ENCODE results near the gene CYGB. TPM values are rescaled to one million over a fixed set of nuclear protein-coding genes. Genes with fewer than 3 reads are reported as not detected.
A peak's percentile ranks its signal among the peaks of the same experiment; 100 is the strongest.
"Not testable (repeated sequence)": the region's sequence is repeated elsewhere in the genome, so short reads cannot be mapped to it uniquely, and the experiment has no call there.

CYGB gene
- total and polyA plus RNA-seq, 9 of the 15 experiments (the other 6 are each of a cell fraction or from before 2014, with no cell fraction given) = 0.08 to 0.95 (median 0.18) TPM; not detected in 5

GRCh38 chr17:76527016-76527415 lies 10.5 kb downstream of the CYGB start:
- ATAC-seq; in situ Hi-C loops (cut with MboI); DNase-seq (ENCODE audit: extremely low read depth in 1 of 4, low spot score in 3 of 4); H3K27me3 ChIP-seq (ENCODE audit: control insufficient read depth in 2 of 2, insufficient read depth in 2 of 2, low read length in 2 of 2); H3K4me2 ChIP-seq (ENCODE audit: insufficient read depth, low read length); H3K9me1 ChIP-seq (ENCODE audit: control insufficient read depth, insufficient read depth, low read length); H3K79me2 ChIP-seq (ENCODE audit: control insufficient read depth, insufficient read depth, low read length); FAIRE-seq; H3K4me3 ChIP-seq; intact Hi-C loops (cut with micrococcal nuclease); H4K20me1 ChIP-seq (replicated peaks; ENCODE audit: control insufficient read depth, insufficient read depth, low read length); CTCF ChIA-PET (ENCODE audit: low intra/inter-chr PET ratio); H2AFZ ChIP-seq (ENCODE audit: low read depth, low read length); H3K36me3 ChIP-seq (ENCODE audit: control insufficient read depth, insufficient read depth, low read length); H3K9ac ChIP-seq (ENCODE audit: insufficient read depth in 1 of 2, low read depth in 2 of 2, low read length in 2 of 2); H3K27ac ChIP-seq (ENCODE audit: extremely low read depth, low read depth, low read length); BruUV-seq (replicated peaks); H3K9me3 ChIP-seq (replicated peaks; ENCODE audit: control insufficient read depth, insufficient read depth, low read depth, low read length): not testable (repeated sequence)
- WGBS (ENCODE audit: insufficient coverage, low coverage, missing lambda C conversion rate) = 47% methylated on average over 3 of the region's 9 CpGs
- POLR2A ChIA-PET = interaction anchor here (2.4 kb wide), 2 partner anchors 13 to 31 kb away, joined by 8 to 18 read pairs; partner anchors contain the start of gene PRCD
- H3K4me1 ChIP-seq (replicated peaks in 1 of 2; ENCODE audit: control insufficient read depth in 2 of 2, insufficient read depth in 2 of 2, low read length in 2 of 2) = peaks cover 33 to 59% of the 10 kb centered on the region in 2 experiments

DNA sequence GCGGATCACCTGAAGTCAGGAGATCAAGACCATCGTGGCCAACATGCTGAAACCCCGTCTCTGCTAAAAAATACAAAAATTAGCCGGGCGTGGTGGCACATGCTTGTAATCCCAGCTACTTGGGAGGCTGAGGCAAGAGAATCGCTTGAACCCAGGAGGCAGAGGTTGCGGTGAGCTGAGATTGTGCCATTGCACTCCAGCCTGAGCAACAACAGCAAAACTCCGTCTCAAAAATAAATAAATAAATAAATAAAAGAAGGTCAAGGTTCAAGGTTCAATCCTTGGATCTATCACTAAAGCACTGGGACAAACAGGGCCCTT lies 12.0 kb downstream of the CYGB start:
- intact Hi-C loops (cut with micrococcal nuclease); ATAC-seq; TF ChIP-seq NR2C2 (CRISPR knock-in tag; IDR thresholded peaks at IDR 0.05): not testable (repeated sequence)
- TF ChIP-seq NR2C2 (tag; IDR thresholded peaks at IDR 0.05) (peak; percentile 41; the same call in 1 of the 2 replicates), NR2C1 (IDR thresholded peaks at IDR 0.05) (peak; percentile 77), NR2C1 (tag; IDR thresholded peaks at IDR 0.05) (peak; percentile 76)

More for the DNA sequence above, 12.0 kb downstream of the CYGB start:
- in situ Hi-C loops (cut with MboI); H2AFZ ChIP-seq (ENCODE audit: low read depth, low read length); H3K9me1 ChIP-seq (ENCODE audit: control insufficient read depth, insufficient read depth, low read length); DNase-seq (ENCODE audit: extremely low read depth in 1 of 4, low spot score in 3 of 4); H3K27me3 ChIP-seq (ENCODE audit: control insufficient read depth in 2 of 2, insufficient read depth in 2 of 2, low read length in 2 of 2); FAIRE-seq; H3K4me3 ChIP-seq; BruUV-seq (replicated peaks); H3K4me2 ChIP-seq (ENCODE audit: insufficient read depth, low read length); H3K79me2 ChIP-seq (ENCODE audit: control insufficient read depth, insufficient read depth, low read length); H3K9ac ChIP-seq (ENCODE audit: insufficient read depth in 1 of 2, low read depth in 2 of 2, low read length in 2 of 2); H4K20me1 ChIP-seq (replicated peaks; ENCODE audit: control insufficient read depth, insufficient read depth, low read length); H3K9me3 ChIP-seq (replicated peaks; ENCODE audit: control insufficient read depth, insufficient read depth, low read depth, low read length); H3K27ac ChIP-seq (ENCODE audit: extremely low read depth, low read depth, low read length); H3K36me3 ChIP-seq (ENCODE audit: control insufficient read depth, insufficient read depth, low read length): not testable (repeated sequence)
- POLR2A ChIA-PET = interaction anchor here (1.0 to 1.2 kb wide), 3 partner anchors 15 to 207 kb away, joined by 3 read pairs; no protein-coding TSS in a partner anchor
- CTCF ChIA-PET (ENCODE audit: low intra/inter-chr PET ratio) = interaction anchor here (0.6 to 1.3 kb wide), 2 partner anchors 25 to 189 kb away, joined by 3 read pairs; no protein-coding TSS in a partner anchor
- H3K4me1 ChIP-seq (replicated peaks in 1 of 2; ENCODE audit: control insufficient read depth in 2 of 2, insufficient read depth in 2 of 2, low read length in 2 of 2) = peaks cover 26 to 46% of the 10 kb centered on the region in 2 experiments
- 63% methylated on average over 8 of the region's 8 CpGs for WGBS (ENCODE audit: insufficient coverage, low coverage, missing lambda C conversion rate)

All from K562 (cell line).